Pancreas (tissue), 10 donors: Measurements from ENCODE around the gene SLC43A3. TPM values are rescaled to one million over a fixed set of nuclear protein-coding genes. Genes with fewer than 3 reads are reported as not detected.

Experiments used
- ATAC-seq, 4 donors: fragments of 200-7000 bp; cut with Tn5 transposase; one replicate each; pipeline versions ENCODE4 v1.8.0 to v1.9.1; 2020; ENCODE audit warnings: mild to moderate bottlenecking in 4 of 4, moderate library complexity in 4 of 4
- DNase-seq, 6 donors: peaks; one replicate each; pipeline ENCODE4 v3.0.0-alpha.2; 2020
- FAIRE-seq: peaks from 2 replicates; lab custom pipeline; 2012; peaks lifted over from hg19 to GRCh38; lab: Jason Lieb, UNC
- H3K27ac ChIP-seq, 4 donors: fragments of 200-600 bp; sonication (generic); 1 replicate in 3 of 4; 2 replicates in 1 of 4; pipeline versions ENCODE4 v1.5.0 to v1.8.0; 2020
- H3K27me3 ChIP-seq, 4 donors: fragments of 200-600 bp; one replicate each; pipeline ENCODE4 v1.8.0; 2021
- H3K36me3 ChIP-seq, 3 donors: fragments of 200-600 bp; sonication (generic) in 1 of 3; one replicate each; pipeline versions ENCODE4 v1.5.0 to v1.8.0; 2020 to 2021
- H3K4me1 ChIP-seq, 3 donors: fragments of 200-600 bp; one replicate each; pipeline ENCODE4 v1.8.0; 2021
- H3K4me3 ChIP-seq, 4 donors: fragments of 200-600 bp; sonication (generic) in 2 of 4; one replicate each; pipeline versions ENCODE4 v1.5.0 to v1.8.0; 2020 to 2021
- H3K9me3 ChIP-seq, 4 donors: fragments of 200-600 bp; one replicate each; pipeline ENCODE4 v1.8.0; 2021
- WGBS, 2 donors: extraction: QIAGEN DNeasy Blood & Tissue Kit; methylation state at CpG; one replicate each; pipeline ENCODE4 v1.1.7; 2013; 5-methylcytosine and 5-hydroxymethylcytosine counted together
- intact Hi-C, 3 donors: fragments of 100-400 bp; cut with DNase I; formaldehyde crosslinking; loops; one replicate each; pipeline versions ENCODE4 v1.11.1 to v1.14.2; 2022
- polyA plus RNA-seq, 2 donors: library from polyadenylated mRNA; stranded (reverse); fragments of 200-250 nt; gene quantifications; one replicate each; pipeline ENCODE4 v1.2.3, GENCODE V29; 2013
- total RNA-seq, 6 donors: library from RNA; stranded (reverse); fragmentation: NEBNext Ultra II Directional in 4 of 6; extraction: Animal tissue kit (Norgen Biotek cat#: 25700) in 4 of 6; gene quantifications; one replicate each; pipeline versions ENCODE4 v1.2.1 to v1.2.4, GENCODE V29; 2021 to 2023
- TF ChIP-seq, protein P1 (sequence below), 4 donors: fragments of 200-600 bp; sonication (generic) in 3 of 4; IDR thresholded peaks; one replicate each; pipeline versions ENCODE4 v1.5.0 to v1.8.0; 2021; ENCODE audit warnings: antibody characterized with exemption in 4 of 4
- donor health status: healthy with polysubstance abuse.
- donor health status: DM: no; HTN: no; CAD: no; lungs with moderate emphysema.
- donor health status: DM: no; HTN: no; CAD: no.
- donor health status: control.
- donor health status: control.
- donor health status: Bipolar disorder and iron deficiency.
- donor health status: DM: yes; HTN: yes; CAD: no.
- donor health status: DM: no; HTN: no; CAD: no.
- donor health status: DM: no; HTN: no; CAD: no.
- donor health status: DM: yes; HTN: yes; CAD: no.

Gene SLC43A3
- total and polyA plus RNA-seq, 8 donors = 6.7 to 34.9 (median 13.7) TPM

DNA sequence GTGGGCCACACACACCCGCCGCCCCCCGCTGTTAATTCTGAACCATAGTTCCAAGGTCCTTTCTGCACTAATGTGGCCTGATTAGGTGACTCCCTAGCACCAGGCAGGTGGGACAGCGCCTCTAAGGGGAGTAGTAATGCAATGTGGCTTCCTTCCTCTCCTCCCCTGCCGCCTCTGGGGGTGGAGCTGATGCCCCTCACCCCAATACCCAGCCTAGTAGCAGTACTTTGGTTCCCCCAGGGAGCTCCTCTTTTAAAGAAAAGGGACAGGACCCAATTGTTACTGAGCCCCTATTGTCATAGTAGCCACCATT lies 47.8 kb upstream of the SLC43A3 start:
- DNase-seq (no peak), ATAC-seq (no peak), FAIRE-seq (no peak)
- Histone ChIP-seq H3K36me3 (no peaks in the 10 kb centered on the region), H3K4me3 (no peak overlapping the region), H3K4me1 (peaks cover 11 to 19% (median 17%) of the 10 kb centered on the region in 3 donors), H3K27ac (no peak overlapping the region), H3K27me3 (no peaks in the 10 kb centered on the region), H3K9me3 (no peaks in the 10 kb centered on the region)
- 79 to 80% methylated on average over 5 of the region's 5 CpGs for WGBS, 2 donors
- TF ChIP-seq, protein P1, sequence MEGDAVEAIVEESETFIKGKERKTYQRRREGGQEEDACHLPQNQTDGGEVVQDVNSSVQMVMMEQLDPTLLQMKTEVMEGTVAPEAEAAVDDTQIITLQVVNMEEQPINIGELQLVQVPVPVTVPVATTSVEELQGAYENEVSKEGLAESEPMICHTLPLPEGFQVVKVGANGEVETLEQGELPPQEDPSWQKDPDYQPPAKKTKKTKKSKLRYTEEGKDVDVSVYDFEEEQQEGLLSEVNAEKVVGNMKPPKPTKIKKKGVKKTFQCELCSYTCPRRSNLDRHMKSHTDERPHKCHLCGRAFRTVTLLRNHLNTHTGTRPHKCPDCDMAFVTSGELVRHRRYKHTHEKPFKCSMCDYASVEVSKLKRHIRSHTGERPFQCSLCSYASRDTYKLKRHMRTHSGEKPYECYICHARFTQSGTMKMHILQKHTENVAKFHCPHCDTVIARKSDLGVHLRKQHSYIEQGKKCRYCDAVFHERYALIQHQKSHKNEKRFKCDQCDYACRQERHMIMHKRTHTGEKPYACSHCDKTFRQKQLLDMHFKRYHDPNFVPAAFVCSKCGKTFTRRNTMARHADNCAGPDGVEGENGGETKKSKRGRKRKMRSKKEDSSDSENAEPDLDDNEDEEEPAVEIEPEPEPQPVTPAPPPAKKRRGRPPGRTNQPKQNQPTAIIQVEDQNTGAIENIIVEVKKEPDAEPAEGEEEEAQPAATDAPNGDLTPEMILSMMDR (IDR thresholded peaks at IDR 0.05) = no peak
- intact Hi-C loops = loop anchor here in 1 of 3 donors (10.0 kb wide), 1 partner anchor 50 kb away; no protein-coding TSS in a partner anchor

DNA sequence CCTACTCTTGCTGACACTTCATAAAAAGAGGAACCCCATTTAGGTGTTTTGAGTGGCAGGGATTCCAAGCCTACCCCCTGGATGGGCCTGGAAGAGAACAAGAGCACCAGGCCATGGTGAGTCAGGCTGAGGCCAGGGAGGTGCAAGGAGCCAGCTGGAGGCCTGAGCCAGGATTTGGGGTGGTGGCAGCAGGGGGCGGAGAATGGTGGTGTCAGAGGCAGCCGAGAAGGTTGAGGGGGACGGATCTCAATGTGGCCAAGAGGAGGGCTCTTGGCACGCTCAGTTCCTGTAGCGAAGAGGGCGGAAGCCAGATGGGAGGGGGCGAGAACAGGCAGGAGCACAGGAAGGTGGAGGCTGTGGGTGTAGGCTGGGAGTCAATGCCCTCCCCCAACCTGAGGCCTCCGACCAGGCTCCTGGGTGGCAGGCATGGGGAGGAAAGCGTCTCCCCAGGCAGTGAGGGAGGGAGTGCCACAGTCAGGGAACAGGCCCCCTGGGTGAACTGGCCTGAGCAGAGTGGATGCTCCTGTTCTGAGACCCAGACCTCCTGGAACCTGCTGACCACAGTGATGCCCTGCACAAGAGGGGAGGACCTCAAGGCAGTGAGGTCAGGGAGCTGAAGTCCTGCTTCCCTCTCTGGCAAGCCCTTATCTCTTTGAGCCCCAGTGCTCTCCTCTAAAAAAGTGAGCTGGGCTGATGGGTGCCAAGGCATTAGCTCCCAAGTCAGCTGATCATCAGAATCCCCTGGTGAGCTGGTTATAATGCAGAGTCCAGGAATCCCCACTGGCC lies 47.3 kb upstream of the SLC43A3 start:
- TF ChIP-seq, protein P1 (IDR thresholded peaks at IDR 0.05) = no peak
- no peaks in the 10 kb centered on the region for H3K36me3 ChIP-seq
- H3K27ac ChIP-seq = no peak overlapping the region
- intact Hi-C loops = loop anchor here in 1 of 3 donors (10.0 kb wide), 1 partner anchor 51 kb away; no protein-coding TSS in a partner anchor
- FAIRE-seq (no peak), ATAC-seq (no peak), DNase-seq (no peak)
- H3K4me1 ChIP-seq = peaks cover 11 to 19% (median 17%) of the 10 kb centered on the region in 3 donors
- H3K27me3 ChIP-seq = no peaks in the 10 kb centered on the region
- no peaks in the 10 kb centered on the region for H3K9me3 ChIP-seq
- H3K4me3 ChIP-seq = no peak overlapping the region
- 76 to 84% methylated on average over 7 to 9 of the region's 9 CpGs for WGBS, 2 donors

DNA sequence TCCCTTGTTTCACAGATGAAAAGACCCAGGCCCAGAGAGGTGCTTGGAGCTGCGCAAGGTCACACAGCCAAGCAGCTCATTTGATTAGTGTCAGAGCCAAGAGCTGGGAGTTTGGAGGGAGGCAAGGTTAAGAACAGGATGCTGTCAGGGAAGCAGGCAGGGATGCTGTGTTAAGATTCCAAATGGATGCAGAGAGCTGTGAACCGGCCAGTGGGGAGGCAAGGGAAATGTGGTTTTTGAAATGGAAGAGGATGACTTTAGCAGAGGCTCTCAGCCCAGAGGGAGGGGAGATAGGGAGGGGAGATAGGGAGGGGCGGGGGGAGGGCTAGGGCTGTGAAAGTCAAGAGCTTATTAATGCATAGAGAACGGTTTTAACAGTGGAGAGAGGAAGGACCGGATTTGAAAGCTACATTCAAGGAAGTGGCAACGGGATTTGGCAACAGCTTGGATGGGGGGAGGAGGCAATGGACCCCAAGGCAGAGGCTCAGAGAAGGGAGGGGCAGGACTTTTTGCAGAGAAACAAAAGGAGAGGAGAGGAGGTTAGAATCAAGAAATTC lies 46.4 kb upstream of the SLC43A3 start:
- TF ChIP-seq, protein P1 (IDR thresholded peaks at IDR 0.05) = no peak

DNA sequence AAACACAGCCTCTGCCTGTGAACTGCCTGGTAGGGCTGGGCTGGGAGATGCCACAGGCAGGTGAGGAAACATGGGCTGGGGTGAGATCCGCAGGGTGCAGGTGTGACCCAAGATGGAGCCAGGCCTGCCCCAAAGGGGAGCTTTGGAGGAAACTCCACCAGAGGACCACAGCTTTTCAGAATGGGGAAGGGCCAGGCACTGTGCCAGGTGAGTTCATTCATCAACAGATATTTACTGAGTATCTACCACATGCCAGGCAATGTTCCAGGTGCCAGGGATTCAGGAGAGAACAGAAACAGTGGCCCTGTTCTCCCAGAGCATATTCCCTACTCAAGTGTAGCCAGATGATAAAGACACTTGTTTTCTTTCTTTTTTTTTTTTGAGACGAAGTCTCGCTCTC lies 44.6 kb upstream of the SLC43A3 start:
- TF ChIP-seq, protein P1 (IDR thresholded peaks at IDR 0.05) = no peak
- 61 to 66% methylated on average over 3 of the region's 3 CpGs for WGBS, 2 donors

More for the DNA sequence above, 46.4 kb upstream of the SLC43A3 start:
- H3K4me1 ChIP-seq = peaks cover 11 to 19% (median 17%) of the 10 kb centered on the region in 3 donors
- H3K36me3 ChIP-seq = no peaks in the 10 kb centered on the region
- WGBS, 2 donors = 66 to 68% methylated on average over 6 of the region's 6 CpGs
- no peak overlapping the region for H3K27ac ChIP-seq
- no peaks in the 10 kb centered on the region for H3K9me3 ChIP-seq
- FAIRE-seq (no peak), DNase-seq (no peak), ATAC-seq (no peak)
- intact Hi-C loops = loop anchor here in 1 of 3 donors (10.0 kb wide), 1 partner anchor 51 kb away; no protein-coding TSS in a partner anchor
- H3K27me3 ChIP-seq = no peaks in the 10 kb centered on the region
- no peak overlapping the region for H3K4me3 ChIP-seq

More for the DNA sequence above, 44.6 kb upstream of the SLC43A3 start:
- Histone ChIP-seq H3K4me1 (peaks cover 0 to 7% (median 7%) of the 10 kb centered on the region in 3 donors), H3K36me3 (no peaks in the 10 kb centered on the region), H3K27ac (no peak overlapping the region), H3K4me3 (no peak overlapping the region), H3K9me3 (no peaks in the 10 kb centered on the region), H3K27me3 (no peaks in the 10 kb centered on the region)
- ATAC-seq = peak in 2 of 4 donors; percentile 13 to 25
- no peak for FAIRE-seq
- peak in 3 of 6 donors; percentile 46 to 73 (median 72) for DNase-seq
- intact Hi-C loops = loop anchor here in 1 of 3 donors (10.0 kb wide), 1 partner anchor 53 kb away; no protein-coding TSS in a partner anchor
